ENCODE results near the gene OR11A1.

DNA sequence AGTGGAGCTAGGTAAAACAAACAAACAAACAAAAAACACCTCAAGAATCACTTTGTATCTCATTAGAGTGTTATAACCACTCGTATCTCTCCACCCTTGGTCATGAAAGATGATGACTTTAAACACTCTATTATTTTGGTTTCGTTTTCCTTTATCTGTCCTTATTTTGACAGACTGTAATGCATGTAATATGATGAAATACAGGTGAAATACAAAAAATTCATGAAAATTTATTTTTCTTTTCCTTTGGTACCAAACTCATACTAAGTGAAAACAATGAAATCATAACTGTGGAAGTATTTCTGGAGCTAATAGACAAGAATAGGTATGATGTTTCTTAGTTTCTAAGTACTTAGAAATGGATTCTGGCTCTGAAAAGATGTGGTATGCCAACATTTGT lies 57.3 kb downstream of the OR11A1 start:
- TF ChIP-seq POLR2AphosphoS5 (IDR thresholded peaks at IDR 0.05; ENCODE audit: low read depth, low read length) = no peak
- TF ChIP-seq, protein P1, sequence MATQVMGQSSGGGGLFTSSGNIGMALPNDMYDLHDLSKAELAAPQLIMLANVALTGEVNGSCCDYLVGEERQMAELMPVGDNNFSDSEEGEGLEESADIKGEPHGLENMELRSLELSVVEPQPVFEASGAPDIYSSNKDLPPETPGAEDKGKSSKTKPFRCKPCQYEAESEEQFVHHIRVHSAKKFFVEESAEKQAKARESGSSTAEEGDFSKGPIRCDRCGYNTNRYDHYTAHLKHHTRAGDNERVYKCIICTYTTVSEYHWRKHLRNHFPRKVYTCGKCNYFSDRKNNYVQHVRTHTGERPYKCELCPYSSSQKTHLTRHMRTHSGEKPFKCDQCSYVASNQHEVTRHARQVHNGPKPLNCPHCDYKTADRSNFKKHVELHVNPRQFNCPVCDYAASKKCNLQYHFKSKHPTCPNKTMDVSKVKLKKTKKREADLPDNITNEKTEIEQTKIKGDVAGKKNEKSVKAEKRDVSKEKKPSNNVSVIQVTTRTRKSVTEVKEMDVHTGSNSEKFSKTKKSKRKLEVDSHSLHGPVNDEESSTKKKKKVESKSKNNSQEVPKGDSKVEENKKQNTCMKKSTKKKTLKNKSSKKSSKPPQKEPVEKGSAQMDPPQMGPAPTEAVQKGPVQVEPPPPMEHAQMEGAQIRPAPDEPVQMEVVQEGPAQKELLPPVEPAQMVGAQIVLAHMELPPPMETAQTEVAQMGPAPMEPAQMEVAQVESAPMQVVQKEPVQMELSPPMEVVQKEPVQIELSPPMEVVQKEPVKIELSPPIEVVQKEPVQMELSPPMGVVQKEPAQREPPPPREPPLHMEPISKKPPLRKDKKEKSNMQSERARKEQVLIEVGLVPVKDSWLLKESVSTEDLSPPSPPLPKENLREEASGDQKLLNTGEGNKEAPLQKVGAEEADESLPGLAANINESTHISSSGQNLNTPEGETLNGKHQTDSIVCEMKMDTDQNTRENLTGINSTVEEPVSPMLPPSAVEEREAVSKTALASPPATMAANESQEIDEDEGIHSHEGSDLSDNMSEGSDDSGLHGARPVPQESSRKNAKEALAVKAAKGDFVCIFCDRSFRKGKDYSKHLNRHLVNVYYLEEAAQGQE (IDR thresholded peaks at IDR 0.05; ENCODE audit: insufficient read depth in 1 of 2, low read depth in 2 of 2, low read length in 2 of 2) = no peak
- TF ChIP-seq TAF1 (IDR thresholded peaks at IDR 0.05; ENCODE audit: borderline replicate concordance, insufficient read depth, low read length) = no peak
- no peak for TF ChIP-seq SIN3A (IDR thresholded peaks at IDR 0.05; ENCODE audit: borderline replicate concordance, insufficient read depth, low read length)
- TF ChIP-seq FOXP2 (optimal IDR thresholded peaks at IDR 0.05; ENCODE audit: borderline replicate concordance, extremely low read depth, extremely low read length, insufficient read depth) = no peak
